H9 (cell line): ENCODE data around the gene RMND5A. TPM values are rescaled to one million over a fixed set of nuclear protein-coding genes. Genes with fewer than 3 reads are reported as not detected.

ENCODE experiments used
- DNase-seq: peaks from one replicate; pipeline ENCODE4 v3.0.0-alpha.2; 2017
- H2AFZ ChIP-seq: one replicate; pipeline ENCODE4 v1.6.1; 2013; ENCODE audit warnings: mild to moderate bottlenecking, low read length, control low read depth, moderate library complexity
- H2AK5ac ChIP-seq: 2 replicates; pipeline ENCODE4 v1.6.1; 2013; ENCODE audit warnings: low read length, control low read depth, mixed read lengths; ENCODE audit not compliant: insufficient read length
- H2BK120ac ChIP-seq: one replicate; pipeline ENCODE4 v1.6.1; 2013; ENCODE audit warnings: low read depth, mild to moderate bottlenecking, low read length, control low read depth, inconsistent platforms; ENCODE audit not compliant: poor library complexity, severe bottlenecking
- H2BK12ac ChIP-seq: 2 replicates; pipeline ENCODE4 v1.6.1; 2013; ENCODE audit warnings: low read length, control low read depth, mixed read lengths, low read depth; ENCODE audit not compliant: insufficient read length
- H2BK15ac ChIP-seq: 2 replicates; pipeline ENCODE4 v1.6.1; 2013; ENCODE audit warnings: low read depth, low read length, control low read depth
- H2BK20ac ChIP-seq: one replicate; pipeline ENCODE4 v1.6.1; 2013; ENCODE audit warnings: low read depth, mild to moderate bottlenecking, low read length, control low read depth, inconsistent platforms; ENCODE audit not compliant: poor library complexity, severe bottlenecking
- H2BK5ac ChIP-seq: 2 replicates; pipeline ENCODE4 v1.6.1; 2013; ENCODE audit warnings: low read length, control low read depth, mixed read lengths; ENCODE audit not compliant: insufficient read length
- H3K14ac ChIP-seq: 2 replicates; pipeline ENCODE4 v1.6.1; 2013; ENCODE audit warnings: low read length, control low read depth; ENCODE audit not compliant: insufficient read depth
- H3K18ac ChIP-seq: 2 replicates; pipeline ENCODE4 v1.6.1; 2013; ENCODE audit warnings: low read depth, mild to moderate bottlenecking, mixed read lengths, low read length, control low read depth; ENCODE audit not compliant: insufficient read length
- H3K23ac ChIP-seq: 2 replicates; pipeline ENCODE4 v1.6.1; 2013; ENCODE audit warnings: low read length, control low read depth, mixed read lengths, low read depth; ENCODE audit not compliant: insufficient read length
- H3K23me2 ChIP-seq: 2 replicates; pipeline ENCODE4 v1.6.1; 2013; ENCODE audit warnings: low read depth, mild to moderate bottlenecking, mixed read lengths, low read length, control low read depth; ENCODE audit not compliant: insufficient read length, poor library complexity, severe bottlenecking
- H3K27ac ChIP-seq: 2 replicates; pipeline ENCODE4 v1.5.1; 2013; ENCODE audit warnings: low read length, control low read depth, mixed read lengths, low read depth; ENCODE audit not compliant: insufficient read length
- H3K27me3 ChIP-seq: 2 replicates; pipeline ENCODE4 v1.6.1; 2013; ENCODE audit warnings: low read length, control low read depth, inconsistent platforms; ENCODE audit not compliant: insufficient read depth
- H3K4ac ChIP-seq: 2 replicates; pipeline ENCODE4 v1.6.1; 2013; ENCODE audit warnings: low read depth, mild to moderate bottlenecking, control low read depth, inconsistent platforms, low read length, moderate library complexity
- H3K4me1 ChIP-seq: 2 replicates; pipeline ENCODE4 v1.6.1; 2013; ENCODE audit warnings: low read length, control low read depth, inconsistent platforms; ENCODE audit not compliant: insufficient read depth
- H3K4me2 ChIP-seq: 2 replicates; pipeline ENCODE4 v1.6.1; 2013; ENCODE audit warnings: low read length, control low read depth, mixed read lengths; ENCODE audit not compliant: insufficient read length, insufficient read depth
- H3K56ac ChIP-seq: 2 replicates; pipeline ENCODE4 v1.6.1; 2013; ENCODE audit warnings: low read depth, mild to moderate bottlenecking, mixed read lengths, low read length, control low read depth; ENCODE audit not compliant: insufficient read length
- H3K79me1 ChIP-seq: 2 replicates; pipeline ENCODE4 v1.6.1; 2013; ENCODE audit warnings: low read depth, mild to moderate bottlenecking, moderate library complexity, low read length, control low read depth, inconsistent platforms; ENCODE audit not compliant: insufficient read depth, poor library complexity, severe bottlenecking
- H3K79me2 ChIP-seq: 2 replicates; pipeline ENCODE4 v1.6.1; 2013; ENCODE audit warnings: low read length, control low read depth, inconsistent platforms; ENCODE audit not compliant: insufficient read depth
- H3K9ac ChIP-seq: 2 replicates; pipeline ENCODE4 v1.6.1; 2013; ENCODE audit warnings: low read length, control low read depth, mixed read lengths; ENCODE audit not compliant: insufficient read length; ENCODE audit errors: extremely low read depth
- H3K9me3 ChIP-seq: one replicate; pipeline ENCODE4 v1.6.1; 2013; ENCODE audit warnings: low read depth, low read length, inconsistent platforms; ENCODE audit not compliant: control insufficient read depth
- H3T11ph ChIP-seq: one replicate; pipeline ENCODE4 v1.6.1; 2013; ENCODE audit warnings: mild to moderate bottlenecking, low read length, control low read depth, inconsistent platforms
- H4K20me1 ChIP-seq: one replicate; pipeline ENCODE4 v1.6.1; 2013; ENCODE audit not compliant: control insufficient read depth, insufficient read length, insufficient read depth
- H4K5ac ChIP-seq: 2 replicates; pipeline ENCODE4 v1.6.1; 2013; ENCODE audit warnings: low read depth, mild to moderate bottlenecking, mixed read lengths, low read length, control low read depth; ENCODE audit not compliant: insufficient read length
- H4K8ac ChIP-seq: replicated peaks from 2 replicates; pipeline ENCODE4 v1.6.1; 2013; ENCODE audit warnings: low read length, control low read depth, mixed read lengths, low read depth; ENCODE audit not compliant: insufficient read length
- H4K91ac ChIP-seq: 2 replicates; pipeline ENCODE4 v1.6.1; 2013; ENCODE audit warnings: low read depth, mild to moderate bottlenecking, moderate library complexity, mixed read lengths, low read length, control low read depth; ENCODE audit not compliant: insufficient read length
- H3K27ac Mint-ChIP-seq, 3 experiments: 2 replicates in 2 of 3; 3 replicates in 1 of 3; pipeline ENCODE4 v1.8.0; 2020 to 2021; ENCODE audit warnings: mixed read lengths in 3 of 3, mild to moderate bottlenecking in 1 of 3, moderate library complexity in 1 of 3
- H3K27me3 Mint-ChIP-seq: 2 replicates; pipeline ENCODE4 v1.8.0; 2021; ENCODE audit warnings: low read depth, mild to moderate bottlenecking, moderate library complexity, mixed read lengths
- H3K36me3 Mint-ChIP-seq, 3 experiments: 2 replicates in 2 of 3; 3 replicates in 1 of 3; pipeline ENCODE4 v1.8.0; 2020 to 2021; ENCODE audit warnings: low read depth in 3 of 3, mixed read lengths in 3 of 3; ENCODE audit not compliant: insufficient read depth in 1 of 3
- H3K4me1 Mint-ChIP-seq, 2 experiments: 2 replicates each; pipeline ENCODE4 v1.8.0; 2020; ENCODE audit warnings: mixed read lengths in 2 of 2
- H3K4me3 Mint-ChIP-seq, 2 experiments: 2 replicates in 1 of 2; 3 replicates in 1 of 2; pipeline ENCODE4 v1.8.0; 2020 to 2021; ENCODE audit warnings: mild to moderate bottlenecking in 2 of 2, mixed read lengths in 2 of 2, moderate library complexity in 1 of 2
- H3K9me3 Mint-ChIP-seq, 2 experiments: 2 replicates in 1 of 2; 3 replicates in 1 of 2; pipeline ENCODE4 v1.8.0; 2020; ENCODE audit warnings: mild to moderate bottlenecking in 2 of 2, mixed read lengths in 2 of 2, moderate library complexity in 1 of 2
- CTCF ChIP-seq: fragments of 200-600 bp; sonication (generic); conservative IDR thresholded peaks from 3 replicates; pipeline ENCODE4 v1.8.0; 2021; ENCODE audit warnings: antibody characterized with exemption, mild to moderate bottlenecking
- WGBS: extraction: QIAGEN DNeasy Blood & Tissue Kit; methylation state at CpG from one replicate; pipeline ENCODE4 v1.1.7; 2013; ENCODE audit warnings: missing lambda C conversion rate, low lambda C conversion rate, mixed read lengths; ENCODE audit not compliant: insufficient read length; ENCODE audit errors: extremely low coverage; 5-methylcytosine and 5-hydroxymethylcytosine counted together
- total RNA-seq: library from RNA; stranded (reverse); gene quantifications from 2 replicates; pipeline ENCODE4 v1.2.1, GENCODE V29; 2021

The RMND5A gene
- total RNA-seq, 1 experiment from 2014 or later, result 48.8 TPM

- no CpG with 5 or more reads among the region's 3 CpGs for WGBS
- no peak overlapping the region for H3K27ac ChIP-seq
- no peak overlapping the region for H3K23ac ChIP-seq
These were observed 102.7 kb downstream of the RMND5A start for GRCh38 chr2:86822668-86823345.

More at GRCh38 chr2:86822668-86823345, 102.7 kb downstream of the RMND5A start:
- H4K8ac ChIP-seq, result no peak overlapping the region
- no peak overlapping the region for H4K5ac ChIP-seq
- H3K4me2 ChIP-seq, result no peak overlapping the region
- H3K14ac ChIP-seq, result no peak overlapping the region
- no peak overlapping the region for H2BK20ac ChIP-seq
- H3K36me3 Mint-ChIP-seq, result peaks cover 0 to 7% (median 2%) of the 10 kb centered on the region in 3 experiments; a peak in 3 of 7 replicates
- H3K4me1 Mint-ChIP-seq, result peaks cover 0 to 6% of the 10 kb centered on the region in 2 experiments
- H3K56ac ChIP-seq, result no peak overlapping the region
- H3K4ac ChIP-seq, result no peak overlapping the region
- peaks cover 4% of the 10 kb centered on the region for H3K9me3 ChIP-seq
- H3T11ph ChIP-seq, result no peak overlapping the region
- H3K9ac ChIP-seq, result no peak overlapping the region
- H2BK15ac ChIP-seq, result no peak overlapping the region
- H3K9me3 Mint-ChIP-seq, result peaks cover 6% of the 10 kb centered on the region in 2 experiments; a peak in 4 of 5 replicates
- no peak for DNase-seq
- TF ChIP-seq CTCF, result no peak
- H3K4me1 ChIP-seq, result no peaks in the 10 kb centered on the region
- no peaks in the 10 kb centered on the region for H3K79me1 ChIP-seq
- H3K27me3 Mint-ChIP-seq, result peaks cover 20% of the 10 kb centered on the region
- no peaks in the 10 kb centered on the region for H3K79me2 ChIP-seq
- no peak overlapping the region for H3K18ac ChIP-seq
- H3K27me3 ChIP-seq, result no peaks in the 10 kb centered on the region
- no peaks in the 10 kb centered on the region for H3K23me2 ChIP-seq
- H2BK12ac ChIP-seq, result no peak overlapping the region
- no peak overlapping the region for H2BK120ac ChIP-seq
- no peak overlapping the region for H3K4me3 Mint-ChIP-seq
- no peak overlapping the region for H3K27ac Mint-ChIP-seq
- H2AK5ac ChIP-seq, result no peak overlapping the region
- no peak overlapping the region for H4K91ac ChIP-seq
- H2AFZ ChIP-seq, result no peak overlapping the region
- H4K20me1 ChIP-seq, result no peaks in the 10 kb centered on the region
- no peak overlapping the region for H2BK5ac ChIP-seq
